ENCODE results near the gene RFT1.

- TF ChIP-seq CTCF (IDR thresholded peaks at IDR 0.05; ENCODE audit: low read length) = peak; percentile 93
- TF ChIP-seq EZH2 (optimal IDR thresholded peaks at IDR 0.05; ENCODE audit: low read depth, low read length) = no peak
- TF ChIP-seq EZH2phosphoT487 (IDR thresholded peaks at IDR 0.05; ENCODE audit: low read length) = no peak
Observed at GRCh38 chr3:53114011-53114400, 16.2 kb downstream of the RFT1 start.
